NOMO-1 treated with dmso at 0.1 percent for 144 hours (cell line): ENCODE results near the gene QSOX2.
A peak's percentile ranks its signal among the peaks of the same experiment; 100 is the strongest.

Experiments used
- DNase-seq: peaks from one replicate; lab custom pipeline; 2025; ENCODE audit not compliant: unreplicated experiment; lab: John Stamatoyannopoulos, UW

Gene QSOX2

DNA sequence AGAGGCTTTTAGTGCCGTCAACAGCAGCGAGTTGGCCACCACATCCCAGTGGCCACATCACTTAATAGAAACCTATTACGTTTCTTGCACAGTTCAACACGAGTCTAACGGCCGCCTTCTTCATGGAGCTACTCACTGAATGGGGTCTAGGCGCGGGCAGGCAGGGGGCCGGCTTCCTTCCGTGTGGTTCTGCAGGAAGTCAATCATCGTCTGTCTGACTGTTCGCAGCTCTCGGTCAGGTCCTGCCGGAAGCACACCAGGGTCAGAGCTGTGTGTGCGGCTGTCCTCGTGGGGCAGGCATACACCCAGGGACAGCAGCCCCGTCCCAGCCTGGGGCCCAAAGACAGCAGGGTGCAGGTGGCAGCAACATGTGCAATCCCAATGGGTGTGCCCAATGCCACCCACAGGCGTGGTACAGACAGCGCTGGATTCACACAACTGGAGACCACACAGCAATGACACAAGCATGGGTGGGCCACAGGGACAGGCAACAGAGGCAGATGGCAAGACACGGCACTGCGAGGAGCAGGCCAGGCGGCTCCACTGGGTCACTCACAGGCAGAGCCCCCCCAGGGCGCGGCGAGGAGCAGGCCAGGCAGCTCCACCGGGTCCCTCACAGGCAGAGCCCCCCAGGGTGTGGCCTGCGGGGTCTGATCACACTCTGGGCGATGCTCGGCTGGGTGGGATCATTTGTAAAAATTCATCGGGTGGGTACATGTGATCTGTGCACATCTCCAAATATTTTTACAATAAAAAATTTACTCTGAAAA lies 21.6 kb downstream of the QSOX2 start:
- DNase-seq = no peak

DNA sequence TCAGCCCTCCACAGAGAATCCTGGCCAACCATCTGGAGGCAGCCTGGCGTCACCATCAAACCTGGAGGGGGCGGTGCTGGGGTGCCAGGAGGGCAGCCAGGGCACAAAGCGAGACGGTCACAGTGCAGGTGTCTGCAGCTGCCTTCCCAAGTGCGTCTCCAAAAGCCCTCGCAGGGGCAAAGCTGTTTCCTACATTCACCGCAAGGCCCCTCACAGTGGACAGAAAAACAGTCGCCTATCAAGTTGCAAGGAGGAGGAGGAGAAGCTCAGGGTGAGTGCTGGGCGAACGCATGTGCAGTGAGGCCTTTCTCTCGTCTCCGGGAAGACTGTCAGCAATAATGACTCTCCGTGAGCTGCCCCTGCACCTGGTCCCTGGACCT lies 22.7 kb downstream of the QSOX2 start:
- DNase-seq = no peak

DNA sequence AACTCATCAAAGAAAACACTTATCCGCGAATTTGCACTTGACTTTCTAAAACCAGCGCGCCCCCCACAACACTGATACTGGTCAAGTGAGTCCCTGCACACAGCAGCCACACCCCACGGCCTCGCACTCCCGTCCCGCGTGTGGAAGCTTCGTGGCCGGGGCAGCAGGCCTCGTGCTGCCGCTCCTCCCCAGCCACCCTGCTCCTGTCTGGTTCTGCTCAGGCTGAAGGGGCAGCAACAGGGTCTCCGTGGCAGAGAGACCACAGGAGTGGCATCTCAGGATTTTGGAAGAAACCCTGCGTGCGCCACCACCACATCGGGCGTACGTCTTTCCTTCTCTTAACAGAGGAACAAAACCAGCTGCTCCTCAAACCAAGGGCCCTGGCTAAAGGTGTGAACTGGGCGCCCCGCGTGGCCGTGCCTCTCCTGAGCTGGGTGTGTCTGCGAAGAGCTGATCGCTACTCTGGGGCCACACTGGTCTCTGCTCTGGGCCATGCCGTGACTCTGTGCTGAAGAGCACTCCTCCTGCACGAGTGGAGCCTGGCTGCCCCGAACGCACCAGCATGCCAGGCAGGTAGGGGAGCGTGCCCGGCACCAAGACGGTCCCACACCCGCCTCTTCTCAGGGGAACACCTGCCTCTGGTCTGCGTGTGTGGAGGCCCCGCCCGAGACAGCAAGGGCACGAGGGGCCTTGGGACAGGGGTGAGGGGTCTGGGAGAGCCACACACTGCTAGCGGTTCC lies 23.3 kb downstream of the QSOX2 start:
- DNase-seq = no peak

DNA sequence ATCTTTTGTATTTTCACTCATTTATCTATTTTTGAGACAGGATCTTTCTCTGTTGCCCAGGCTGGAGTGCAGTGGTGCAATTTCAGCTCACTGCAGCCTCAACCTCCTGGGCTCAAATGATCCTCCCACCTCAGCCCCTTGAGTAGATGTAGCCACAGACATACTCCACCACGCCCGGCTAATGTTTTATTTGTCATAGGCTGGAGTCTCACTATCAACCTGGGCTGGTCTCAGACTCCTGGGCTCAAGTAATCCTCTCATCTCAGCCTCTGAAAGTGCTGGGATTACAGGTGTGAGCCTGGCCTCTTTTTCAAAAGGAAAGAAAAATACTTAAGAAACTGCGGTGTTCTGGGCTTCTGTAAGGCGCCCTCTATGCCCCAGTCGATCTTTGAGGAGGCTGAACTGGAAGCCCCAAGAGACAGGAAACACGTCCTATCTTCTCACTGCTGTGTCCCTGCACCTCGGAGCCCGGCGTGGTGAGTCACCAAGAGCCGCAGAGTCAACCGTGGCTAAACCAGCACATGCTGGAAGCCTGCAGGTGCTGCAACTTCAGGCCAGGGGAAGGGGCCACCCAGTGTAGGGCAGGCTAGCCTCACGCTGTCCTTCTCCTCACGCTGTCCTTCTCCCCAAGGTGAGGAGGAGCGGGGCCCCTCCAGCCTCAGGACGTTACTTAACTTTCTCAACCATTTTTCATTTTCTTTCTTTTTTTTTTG lies 25.4 kb downstream of the QSOX2 start:
- DNase-seq = peak; percentile 45

DNA sequence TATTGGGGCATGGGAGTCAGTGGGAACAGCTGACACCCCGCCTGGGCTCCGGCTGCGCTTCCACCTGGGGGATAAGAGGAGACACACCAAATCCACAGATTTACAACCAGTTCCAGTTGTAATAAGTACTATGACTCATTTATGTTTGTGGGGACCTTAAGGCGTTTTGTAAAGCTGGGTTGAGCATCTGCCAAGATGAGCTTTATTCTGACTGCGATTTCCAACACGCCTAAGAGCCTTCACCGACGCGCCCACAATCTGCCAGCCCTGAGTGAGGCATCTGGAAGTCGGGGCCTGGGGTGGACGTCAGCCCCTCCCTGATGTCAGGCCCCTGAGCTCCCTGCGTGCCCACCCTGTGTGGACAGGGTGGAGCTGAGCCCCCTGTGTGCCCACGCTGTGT lies 26.3 kb downstream of the QSOX2 start:
- DNase-seq = no peak

DNA sequence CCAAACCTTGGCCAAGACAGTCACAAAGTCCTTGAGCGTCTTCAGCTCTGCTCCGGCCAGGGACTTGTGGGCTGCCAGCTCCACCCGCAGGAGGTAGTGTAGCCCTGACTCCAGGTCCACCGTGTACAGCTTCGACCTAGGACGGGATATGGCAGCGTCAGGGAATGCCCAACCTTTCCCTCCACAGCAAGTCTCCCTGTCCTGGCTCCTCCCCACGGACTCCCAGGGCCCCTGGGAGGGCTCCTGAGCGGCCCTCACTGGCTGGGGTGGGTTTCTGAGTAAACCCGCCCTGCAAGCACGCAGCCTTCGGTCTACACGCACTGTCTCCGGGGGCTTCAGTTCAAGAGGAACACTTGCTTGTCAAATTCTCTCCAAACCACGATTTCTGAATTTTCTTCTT lies 26.9 kb downstream of the QSOX2 start:
- no peak for DNase-seq

DNA sequence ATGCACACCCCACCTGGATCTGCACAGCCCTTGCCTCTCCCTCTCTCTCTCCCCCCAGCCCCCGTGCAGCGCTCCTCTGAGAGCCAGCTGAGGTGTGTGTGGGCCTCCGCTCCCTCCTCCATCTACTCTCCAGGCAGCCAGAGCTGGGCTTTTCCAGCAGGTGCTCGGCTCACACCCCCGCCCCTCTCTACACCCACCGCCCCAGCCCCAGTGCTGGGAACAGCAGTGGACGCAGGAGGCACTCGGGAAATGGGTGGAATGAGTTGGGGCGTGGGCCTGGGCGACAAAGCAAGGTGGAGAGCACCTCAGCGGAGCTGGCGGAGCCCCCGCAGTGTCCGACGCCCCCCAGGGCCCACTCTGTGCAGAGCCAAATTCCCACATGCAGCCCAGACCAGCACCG lies 27.3 kb downstream of the QSOX2 start:
- DNase-seq = no peak

DNA sequence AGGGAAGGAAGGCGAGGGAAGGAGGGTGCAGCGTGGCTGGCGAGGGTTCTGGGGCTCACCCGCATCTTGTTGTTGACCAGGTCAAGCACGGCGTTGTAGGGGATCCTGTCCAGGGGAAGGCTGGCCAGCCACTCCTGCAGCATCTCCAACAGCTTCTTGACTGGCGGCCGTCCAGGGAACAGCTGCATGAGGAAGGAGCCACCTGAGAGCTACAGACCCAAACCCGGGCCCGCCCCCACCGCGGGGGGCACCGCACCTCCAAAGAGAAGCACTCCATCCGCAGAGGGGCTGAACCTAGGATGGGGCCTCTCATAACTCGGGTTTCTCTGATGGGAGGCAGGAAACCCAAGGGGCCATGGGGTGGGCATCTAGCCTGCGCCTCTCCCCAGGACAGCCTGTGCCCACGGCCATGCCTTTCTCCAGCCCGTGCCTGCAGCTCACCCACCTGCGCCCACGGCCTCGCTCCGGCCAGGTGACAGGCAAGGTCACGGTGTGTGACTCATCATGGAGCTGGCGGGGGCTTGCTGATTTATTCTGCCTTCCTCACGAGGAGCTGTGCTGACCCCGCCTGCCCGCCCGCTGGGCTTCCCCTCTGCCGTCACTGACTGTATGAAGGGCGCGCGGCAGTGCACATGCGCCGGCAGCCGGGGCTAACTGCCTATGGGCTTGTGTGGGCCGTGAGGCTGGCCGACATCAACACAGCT lies 28.9 kb downstream of the QSOX2 start:
- DNase-seq = no peak

DNA sequence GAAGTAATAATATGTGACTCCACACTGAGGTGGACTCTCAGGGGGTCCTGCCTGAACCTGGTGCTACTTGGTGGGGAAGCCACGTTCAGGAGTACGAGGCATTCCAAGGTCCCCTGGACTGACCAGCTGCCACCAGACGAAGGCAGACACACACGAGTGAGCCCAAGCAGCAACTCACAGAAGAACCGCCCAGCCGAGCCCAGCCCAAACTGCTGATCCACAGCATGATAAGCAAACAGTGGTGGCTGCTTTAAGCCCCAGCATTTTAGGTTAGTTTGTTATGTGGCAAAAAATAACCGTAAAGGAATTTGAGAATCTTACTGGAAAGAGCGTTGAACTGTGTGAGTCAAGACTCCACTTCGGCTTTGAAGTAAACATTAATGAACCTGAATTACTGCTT lies 31.9 kb downstream of the QSOX2 start:
- no peak for DNase-seq

DNA sequence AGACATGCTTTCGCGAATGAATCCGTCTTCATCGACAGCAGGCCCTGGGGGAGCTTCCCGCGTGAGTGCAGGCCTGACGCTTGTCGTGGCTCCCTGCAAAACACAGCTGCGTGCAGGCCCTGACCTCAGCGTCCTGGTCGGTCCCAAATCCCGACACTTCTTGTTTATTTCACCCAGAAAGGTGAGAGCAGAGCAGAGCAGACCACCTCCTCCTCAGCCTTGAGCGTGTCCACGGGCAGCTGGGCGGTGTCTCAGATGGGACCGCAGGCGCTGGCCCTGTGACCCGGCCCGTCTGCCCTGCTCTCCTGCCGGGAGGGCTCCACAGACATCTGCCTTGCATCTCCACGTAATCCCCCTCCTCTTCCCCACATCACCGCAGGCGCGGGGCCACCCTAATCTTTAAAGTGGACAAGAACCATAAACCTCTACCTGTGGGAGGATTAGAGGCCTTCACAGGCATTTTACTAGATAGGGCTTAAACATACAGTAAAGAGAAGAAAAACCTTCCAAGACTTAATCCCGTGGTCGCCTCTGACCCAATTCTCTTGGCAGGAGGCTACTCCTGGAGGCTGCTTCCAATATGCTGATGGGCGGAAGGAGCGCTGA lies 33.2 kb downstream of the QSOX2 start:
- DNase-seq = no peak

DNA sequence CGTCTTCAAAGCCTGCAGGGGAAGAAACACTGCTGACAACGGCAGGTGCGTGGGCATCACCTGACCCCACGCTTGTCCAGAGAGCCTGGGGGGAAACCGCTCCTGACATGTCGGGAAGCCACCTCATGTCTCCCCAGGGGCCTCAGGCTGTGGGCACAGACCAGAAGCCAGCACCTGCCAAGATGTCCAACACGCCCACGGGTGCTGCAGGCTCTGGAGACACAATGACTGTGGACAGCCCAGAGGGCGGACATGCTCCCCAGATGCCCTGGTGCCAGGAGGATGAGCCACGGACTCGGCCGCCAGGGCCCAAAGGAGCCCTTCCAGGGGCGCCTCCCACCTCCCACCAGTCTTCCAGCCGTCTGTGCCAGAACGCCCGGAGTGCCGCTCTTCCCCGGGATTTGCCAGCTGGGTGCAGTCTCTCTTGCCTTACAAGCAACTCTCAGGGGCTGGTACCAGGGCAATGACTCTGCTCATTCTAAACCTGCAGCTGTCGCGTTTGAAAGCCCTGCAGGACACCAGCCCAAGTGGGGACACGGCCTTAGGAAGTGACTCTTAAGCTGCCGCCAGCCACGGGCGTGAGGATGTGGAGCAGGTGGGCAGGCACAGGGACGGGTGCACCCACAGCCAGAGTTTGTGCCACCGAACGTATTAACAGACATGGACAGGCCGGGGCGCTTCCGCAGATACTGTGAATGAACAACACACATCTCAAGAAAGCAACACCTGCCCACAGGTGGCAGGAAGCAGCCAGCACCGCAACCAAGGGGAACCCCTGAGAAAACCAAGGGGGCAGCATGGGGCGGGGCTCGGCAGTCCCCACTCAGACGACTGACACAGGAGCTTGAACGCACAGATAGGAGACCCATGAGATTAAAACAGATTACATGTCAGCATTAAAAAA lies 33.9 kb downstream of the QSOX2 start:
- DNase-seq = no peak

DNA sequence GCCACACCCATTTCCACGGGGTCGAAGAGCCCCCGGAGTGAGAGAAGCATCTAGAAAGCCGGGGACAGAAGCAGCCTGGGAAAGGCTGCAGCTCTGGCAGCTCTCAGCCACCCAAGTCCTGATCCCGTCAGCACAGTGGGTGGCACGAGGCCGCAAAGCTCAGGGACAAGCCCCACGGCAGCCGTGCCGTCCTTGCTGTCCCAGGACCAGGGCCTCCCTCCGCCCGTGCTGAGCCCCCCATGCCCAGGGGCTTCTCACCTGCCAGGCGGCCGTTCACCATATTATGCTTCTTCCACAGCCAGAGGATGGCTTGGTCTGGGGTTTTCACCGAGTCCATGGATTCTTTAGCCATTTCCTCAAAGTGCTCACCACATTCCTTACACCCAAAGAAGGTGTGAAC lies 34.6 kb downstream of the QSOX2 start:
- no peak for DNase-seq

DNA sequence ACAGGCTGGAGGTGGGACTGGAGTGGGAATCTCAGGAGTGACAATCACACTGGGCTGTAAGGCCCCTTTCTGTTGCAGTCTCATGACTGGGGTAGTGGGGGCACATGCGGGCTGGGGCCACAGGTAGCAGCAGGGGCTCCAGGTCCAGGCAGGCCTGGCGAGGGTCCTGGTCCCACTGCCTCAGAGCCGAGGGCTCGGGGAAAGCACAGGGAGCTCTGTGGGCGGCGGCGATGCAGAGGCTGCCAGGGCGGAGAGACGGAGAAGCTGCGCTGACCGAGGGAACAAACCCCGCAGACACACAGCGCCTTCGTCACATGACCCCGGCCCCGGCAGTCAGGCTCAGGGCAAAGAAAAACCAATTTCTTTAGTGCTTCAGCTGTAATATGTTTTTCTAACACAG lies 35.3 kb downstream of the QSOX2 start:
- DNase-seq = no peak

DNA sequence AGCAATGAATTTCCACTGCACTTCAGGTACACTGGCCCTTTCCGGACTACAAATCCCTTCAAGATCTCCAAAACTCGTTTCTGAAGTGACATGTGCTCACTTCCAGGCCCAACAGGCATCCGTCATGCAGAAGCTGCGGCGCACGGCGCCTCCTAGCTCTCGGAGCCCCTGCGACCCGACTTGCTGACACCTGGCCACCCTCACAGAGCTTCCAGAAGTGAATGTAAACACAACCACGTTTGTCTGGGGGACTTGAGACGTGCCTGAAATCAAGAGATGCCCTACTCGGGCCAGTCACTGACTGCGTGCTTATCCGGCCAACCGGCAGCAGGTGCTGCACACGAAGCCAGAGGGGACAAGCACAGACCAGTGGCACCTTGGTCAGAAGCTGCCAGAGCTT lies 35.8 kb downstream of the QSOX2 start:
- DNase-seq = no peak

DNA sequence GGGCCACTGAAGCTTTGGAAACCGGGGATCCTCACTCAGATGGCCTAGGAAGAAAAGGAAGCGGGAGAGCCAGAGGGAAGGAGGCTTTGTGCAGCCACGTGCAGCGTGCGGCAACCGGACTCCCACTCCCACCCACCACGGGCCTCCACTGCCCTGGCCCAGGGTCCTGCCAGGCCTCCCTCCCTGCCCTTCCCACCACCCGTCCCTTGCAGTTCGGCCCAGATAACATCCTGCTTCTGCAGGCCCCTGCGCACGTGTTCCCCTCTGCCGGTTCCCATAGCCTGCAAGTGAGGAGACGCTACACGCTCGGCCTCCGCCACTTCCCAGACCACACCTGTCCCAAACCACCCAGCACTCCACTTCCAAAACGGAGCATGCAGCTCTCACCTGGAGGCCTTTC lies 36.4 kb downstream of the QSOX2 start:
- DNase-seq = no peak

DNA sequence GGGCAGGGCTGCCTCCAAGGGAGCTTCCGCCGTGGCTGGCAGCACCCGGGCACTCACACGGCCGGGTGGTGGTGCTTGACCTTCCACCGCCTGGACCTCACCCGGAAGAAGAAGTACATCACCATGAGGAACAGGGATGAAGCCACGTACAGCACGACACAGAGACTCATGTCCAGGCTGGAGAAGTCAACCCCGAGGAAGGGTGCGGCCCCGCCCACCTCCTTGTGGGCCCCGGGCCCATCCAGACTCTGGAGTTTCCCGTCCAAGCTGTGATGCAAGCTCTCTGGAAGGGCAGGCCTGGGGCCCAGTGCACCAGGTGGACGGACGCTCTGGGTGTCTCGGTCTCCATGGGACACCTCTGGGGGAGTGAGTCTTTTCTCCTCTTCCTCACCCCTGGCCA lies 36.9 kb downstream of the QSOX2 start:
- no peak for DNase-seq

DNA sequence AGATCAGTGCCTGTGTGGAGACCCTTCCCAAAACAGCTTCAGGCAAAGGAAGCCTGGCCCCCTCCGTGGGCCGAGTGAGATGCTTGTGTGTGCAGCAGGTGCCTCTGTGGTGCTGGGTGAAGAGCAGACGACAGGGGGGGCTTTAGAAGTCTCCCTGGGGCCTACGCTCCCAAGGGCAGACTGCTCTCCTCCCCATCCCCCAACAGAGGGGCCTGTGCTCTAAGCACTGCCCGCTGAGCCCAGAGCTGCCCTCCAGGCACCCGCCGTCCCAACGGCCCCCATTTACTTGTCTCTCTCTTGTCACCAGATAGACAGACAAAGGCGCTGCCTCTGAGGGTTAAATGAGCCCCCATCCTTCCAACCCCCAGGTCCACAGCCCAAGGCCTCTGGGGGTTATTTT lies 38.0 kb downstream of the QSOX2 start:
- no peak for DNase-seq

DNA sequence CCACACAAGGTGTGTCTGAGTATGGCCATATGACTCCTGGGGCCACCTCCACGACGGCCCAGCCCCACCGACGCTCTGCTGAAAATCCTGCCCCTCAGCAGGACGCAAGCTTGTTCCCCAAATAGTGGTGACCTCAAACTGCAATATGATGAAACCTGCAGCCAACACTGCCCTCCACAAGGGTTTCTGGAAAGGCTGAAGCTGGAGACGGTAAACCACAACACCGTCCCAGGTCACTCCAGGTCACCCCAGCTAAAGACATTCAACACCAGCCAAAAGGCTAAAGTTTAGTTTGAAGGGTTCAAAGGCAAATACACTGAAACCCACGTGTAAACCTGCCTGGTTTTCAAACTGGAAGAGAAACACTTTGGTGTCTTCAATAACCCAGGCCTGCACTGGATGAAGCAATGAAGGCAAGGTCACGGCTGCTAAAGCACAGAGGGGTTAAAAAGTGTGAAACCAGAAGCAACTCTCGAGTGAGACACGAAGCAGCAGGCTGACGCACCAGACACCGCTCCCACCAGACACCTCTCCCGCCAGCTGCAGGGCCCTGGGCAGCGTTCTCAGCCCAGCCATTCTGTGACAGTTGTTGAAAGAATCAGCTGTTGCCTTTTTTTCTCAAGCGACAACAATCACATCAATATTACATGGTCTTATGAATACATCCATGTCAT lies 38.9 kb downstream of the QSOX2 start:
- DNase-seq = peak; percentile 88

DNA sequence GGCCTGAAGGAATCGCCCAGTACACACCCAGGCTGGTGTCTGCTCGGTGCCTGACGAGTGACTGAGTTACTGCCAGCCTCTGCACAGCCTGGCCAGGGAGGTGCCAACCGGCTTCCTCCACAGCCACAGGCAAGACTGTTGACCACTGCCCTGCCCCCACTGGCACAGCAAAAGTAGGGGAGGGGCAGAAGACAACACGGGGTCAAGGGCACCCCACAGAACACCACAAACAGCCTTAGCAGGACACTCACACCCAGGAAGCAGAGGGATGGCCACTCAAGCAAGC lies 40.0 kb downstream of the QSOX2 start:
- DNase-seq = no peak
